Activated naive CD8-positive, alpha-beta T cell (primary cell): Measurements from ENCODE around the gene RCE1.
"Not testable (repeated sequence)": the region's sequence is repeated elsewhere in the genome, so short reads cannot be mapped to it uniquely, and the experiment has no call there.

ENCODE experiments used
- H3K27ac Mint-ChIP-seq: one replicate; pipeline ENCODE4 v1.8.0; 2021; ENCODE audit warnings: mixed read lengths
- H3K27me3 Mint-ChIP-seq: one replicate; pipeline ENCODE4 v1.8.0; 2021; ENCODE audit warnings: mixed read lengths
- H3K36me3 Mint-ChIP-seq: one replicate; pipeline ENCODE4 v1.8.0; 2021; ENCODE audit warnings: mixed read lengths
- H3K4me1 Mint-ChIP-seq: one replicate; pipeline ENCODE4 v1.8.0; 2021; ENCODE audit warnings: low read depth, mixed read lengths
- H3K4me3 Mint-ChIP-seq: one replicate; pipeline ENCODE4 v1.8.0; 2021; ENCODE audit warnings: mild to moderate bottlenecking, mixed read lengths
- H3K9me3 Mint-ChIP-seq: one replicate; pipeline ENCODE4 v1.8.0; 2021; ENCODE audit warnings: low read depth, mixed read lengths

The RCE1 gene, protein sequence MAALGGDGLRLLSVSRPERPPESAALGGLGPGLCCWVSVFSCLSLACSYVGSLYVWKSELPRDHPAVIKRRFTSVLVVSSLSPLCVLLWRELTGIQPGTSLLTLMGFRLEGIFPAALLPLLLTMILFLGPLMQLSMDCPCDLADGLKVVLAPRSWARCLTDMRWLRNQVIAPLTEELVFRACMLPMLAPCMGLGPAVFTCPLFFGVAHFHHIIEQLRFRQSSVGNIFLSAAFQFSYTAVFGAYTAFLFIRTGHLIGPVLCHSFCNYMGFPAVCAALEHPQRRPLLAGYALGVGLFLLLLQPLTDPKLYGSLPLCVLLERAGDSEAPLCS

DNA sequence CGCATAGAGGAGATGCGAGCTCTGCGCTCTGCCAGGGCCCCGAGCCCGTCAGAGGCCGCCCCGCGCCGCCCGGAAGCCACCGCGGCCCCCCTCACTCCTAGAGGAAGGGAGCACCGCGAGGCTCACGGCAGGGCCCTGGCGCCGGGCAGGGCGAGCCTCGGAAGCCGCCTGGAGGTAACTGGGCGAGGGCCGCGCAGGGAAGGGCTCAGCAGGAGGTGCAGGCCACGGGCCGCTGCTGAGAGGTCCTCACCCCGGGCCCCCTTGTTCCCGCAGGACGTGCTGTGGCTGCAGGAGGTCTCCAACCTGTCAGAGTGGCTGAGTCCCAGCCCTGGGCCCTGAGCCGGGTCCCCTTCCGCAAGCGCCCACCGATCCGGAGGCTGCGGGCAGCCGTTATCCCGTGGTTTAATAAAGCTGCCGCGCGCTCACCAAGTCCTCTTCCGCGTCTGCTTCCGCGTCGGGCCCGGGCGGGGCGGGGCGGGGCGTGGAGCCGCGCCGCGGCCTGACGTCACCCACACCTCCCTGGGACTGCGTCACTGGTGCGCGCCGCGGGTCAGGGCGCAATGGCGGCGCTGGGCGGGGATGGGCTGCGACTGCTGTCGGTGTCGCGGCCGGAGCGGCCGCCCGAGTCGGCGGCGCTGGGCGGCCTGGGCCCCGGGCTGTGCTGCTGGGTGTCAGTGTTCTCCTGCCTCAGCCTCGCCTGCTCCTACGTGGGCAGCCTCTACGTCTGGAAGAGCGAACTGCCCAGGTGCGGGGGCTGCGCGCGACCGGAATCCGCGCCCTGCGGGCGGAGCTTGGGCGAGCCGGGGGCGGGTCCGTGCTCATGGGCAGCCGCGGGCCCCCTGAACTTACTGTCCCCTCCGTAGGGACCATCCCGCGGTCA is at the start of gene RCE1:
Gene RCE1 (plus strand): TSS at position 546 of the 880 bp plus-strand sequence. CDS start 15 bp downstream, at position 561.
- no peaks in the 10 kb centered on the region for H3K9me3 Mint-ChIP-seq
- H3K27ac Mint-ChIP-seq = peak within 1 kb of the TSS; percentile 93
- H3K27me3 Mint-ChIP-seq = no peaks in the 10 kb centered on the region
- peaks cover 49% of the 10 kb centered on the region for H3K4me1 Mint-ChIP-seq
- H3K36me3 Mint-ChIP-seq = peaks cover 3% of the 10 kb centered on the region
- H3K4me3 Mint-ChIP-seq = peak within 1 kb of the TSS; percentile 96

DNA sequence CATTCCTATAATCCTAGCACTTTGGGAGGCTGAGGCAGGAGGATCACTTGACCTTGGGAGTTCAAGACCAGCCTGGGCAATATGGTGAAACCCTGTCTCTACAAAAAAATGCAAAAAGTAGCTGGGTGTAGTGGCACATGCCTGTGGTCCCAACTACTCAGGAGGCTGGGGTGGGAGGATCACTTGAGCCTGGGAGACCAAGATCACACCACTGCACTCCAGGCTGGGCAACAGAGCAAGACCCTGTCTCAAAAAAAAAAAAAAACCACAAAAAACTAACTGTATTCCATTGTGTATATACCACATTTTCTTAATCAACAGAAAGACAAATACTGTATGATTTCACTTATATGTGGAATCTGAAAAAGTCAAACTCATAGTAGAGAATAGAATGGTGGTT is 43.4 kb upstream of the RCE1 start:
- H3K36me3 Mint-ChIP-seq, H3K4me1 Mint-ChIP-seq, H3K9me3 Mint-ChIP-seq, H3K4me3 Mint-ChIP-seq, H3K27me3 Mint-ChIP-seq, H3K27ac Mint-ChIP-seq: not testable (repeated sequence)

DNA sequence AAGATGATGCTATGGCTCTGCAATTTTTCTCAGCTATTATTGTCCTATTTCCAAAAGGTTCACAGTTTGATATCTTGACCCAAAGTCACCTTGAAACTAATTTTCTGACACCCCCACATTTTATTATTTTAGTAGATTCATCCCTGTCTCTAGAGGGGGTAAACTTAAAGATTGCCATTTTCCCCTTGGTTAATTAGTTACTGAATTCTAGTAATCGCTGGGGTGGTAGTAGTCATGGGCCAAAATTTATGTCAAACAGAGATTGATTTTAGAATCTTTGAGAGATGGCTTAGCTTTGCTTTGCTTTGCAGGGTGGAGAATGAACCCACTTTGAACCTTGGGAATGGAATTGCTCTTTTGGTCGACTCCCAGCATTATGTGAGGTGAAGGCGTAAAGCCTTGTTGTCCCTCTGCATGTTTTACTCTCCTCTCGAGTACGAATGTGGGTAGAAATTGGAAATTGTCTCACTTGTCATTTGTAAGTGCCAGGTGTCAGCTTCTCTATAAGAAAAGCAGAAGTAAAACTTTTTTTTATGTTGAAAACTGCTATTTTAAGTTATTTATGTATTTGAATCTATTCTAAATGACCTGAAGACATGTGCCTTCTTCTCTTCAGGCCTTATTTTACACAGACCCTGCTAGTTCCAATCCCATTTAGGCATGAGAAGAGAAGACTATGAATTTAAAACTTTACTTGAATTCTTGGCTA is 42.4 kb upstream of the RCE1 start:
- Mint-ChIP-seq H3K27me3 (no peaks in the 10 kb centered on the region), H3K4me3 (no peak overlapping the region), H3K4me1 (no peaks in the 10 kb centered on the region), H3K27ac (no peak overlapping the region), H3K9me3 (no peaks in the 10 kb centered on the region), H3K36me3 (peaks cover 6% of the 10 kb centered on the region)

DNA sequence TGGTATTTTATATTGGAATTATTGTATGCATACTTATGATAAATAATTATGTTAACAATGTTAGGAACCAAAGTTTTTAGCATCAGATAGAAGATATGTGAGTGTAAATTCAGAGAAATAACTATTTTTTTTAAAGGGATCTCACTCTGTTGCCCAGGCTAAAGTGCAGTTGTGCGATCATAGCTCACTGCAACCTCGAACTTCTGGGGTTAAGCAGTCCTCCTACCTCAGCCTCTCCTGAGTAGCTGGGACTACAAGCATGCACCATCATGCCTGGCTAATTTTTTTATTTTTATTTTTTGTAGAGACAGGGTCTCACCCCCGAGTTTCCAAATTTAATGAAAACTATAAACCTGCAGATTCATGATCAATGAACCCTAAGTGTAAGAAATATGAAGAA is 33.6 kb upstream of the RCE1 start:
- H3K27ac Mint-ChIP-seq = no peak overlapping the region
- H3K27me3 Mint-ChIP-seq = no peaks in the 10 kb centered on the region
- H3K36me3 Mint-ChIP-seq = peaks cover 12% of the 10 kb centered on the region
- no peaks in the 10 kb centered on the region for H3K9me3 Mint-ChIP-seq
- H3K4me1 Mint-ChIP-seq = no peaks in the 10 kb centered on the region
- no peak overlapping the region for H3K4me3 Mint-ChIP-seq

DNA sequence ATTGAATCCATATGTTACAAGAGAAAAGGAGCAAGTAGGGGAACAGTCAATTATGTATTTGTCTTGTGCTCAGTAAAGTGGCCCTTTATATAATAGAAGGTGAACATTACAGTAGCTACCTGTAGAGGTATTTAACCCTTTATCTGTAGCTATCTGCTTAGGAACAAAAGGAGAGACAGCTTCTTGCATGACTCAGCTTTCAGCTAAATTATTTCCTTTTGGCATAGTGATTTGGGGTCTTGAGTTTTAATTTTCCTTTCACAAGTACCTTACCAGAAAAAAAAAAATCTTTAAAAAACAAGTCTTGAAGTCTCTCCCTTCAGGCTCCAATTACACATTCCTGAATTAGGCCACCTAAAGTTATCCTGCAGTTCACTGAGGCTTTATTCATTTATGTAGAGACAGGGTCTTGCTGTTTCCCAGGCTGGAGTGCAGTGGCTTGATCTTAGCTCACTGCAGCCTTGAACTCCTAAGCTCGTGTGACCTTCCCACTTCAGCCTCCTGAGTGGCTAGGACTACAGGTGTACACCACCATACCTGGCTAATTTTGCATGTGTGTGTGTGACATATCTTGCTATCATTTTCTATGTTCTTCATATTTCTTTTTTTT is 32.6 kb upstream of the RCE1 start:
- Mint-ChIP-seq H3K36me3 (peaks cover 12% of the 10 kb centered on the region), H3K27me3 (no peaks in the 10 kb centered on the region), H3K9me3 (no peaks in the 10 kb centered on the region), H3K4me1 (no peaks in the 10 kb centered on the region), H3K4me3 (no peak overlapping the region), H3K27ac (no peak overlapping the region)

DNA sequence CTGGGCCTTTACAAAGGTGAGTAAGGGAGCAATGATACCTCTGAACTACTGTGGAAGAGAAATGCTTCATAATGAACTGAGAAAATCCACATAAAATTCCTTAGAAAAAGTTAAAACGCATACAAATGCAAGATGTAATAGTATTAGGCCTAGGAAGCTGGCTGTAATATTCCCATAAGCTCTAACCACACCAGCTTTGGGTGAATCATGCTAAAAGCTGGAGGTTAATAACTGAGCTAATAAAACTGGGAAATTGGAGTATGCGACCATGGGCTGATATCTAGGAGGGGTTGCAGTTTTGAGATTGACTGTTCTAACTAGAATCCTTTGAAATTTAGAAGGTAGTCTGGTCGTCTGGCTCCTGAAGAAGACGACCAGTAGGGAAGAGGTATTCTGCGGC is 28.6 kb upstream of the RCE1 start:
- Mint-ChIP-seq H3K9me3 (no peaks in the 10 kb centered on the region), H3K36me3 (peaks cover 7% of the 10 kb centered on the region), H3K4me3 (no peak overlapping the region), H3K27ac (no peak overlapping the region), H3K4me1 (no peaks in the 10 kb centered on the region), H3K27me3 (no peaks in the 10 kb centered on the region)

DNA sequence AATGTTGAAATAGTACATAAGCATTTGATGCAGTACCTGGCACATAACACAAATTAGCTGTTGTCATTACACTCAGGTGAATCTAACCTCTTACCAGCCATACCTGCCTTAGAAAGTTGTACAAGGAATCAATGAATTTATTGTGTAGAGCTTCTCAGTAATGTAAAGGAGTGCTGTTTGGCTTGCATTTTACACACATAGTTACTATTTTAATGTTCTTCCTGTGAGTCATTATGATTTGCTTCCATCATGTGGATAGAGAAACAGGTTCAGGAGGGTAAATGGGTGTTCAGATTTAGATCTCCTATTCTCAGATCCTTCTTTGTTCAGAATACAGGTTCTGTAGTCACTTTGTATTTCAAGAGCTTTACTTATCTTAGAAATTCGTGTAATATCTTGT is 27.6 kb upstream of the RCE1 start:
- H3K27ac Mint-ChIP-seq = no peak overlapping the region
- no peaks in the 10 kb centered on the region for H3K4me1 Mint-ChIP-seq
- H3K9me3 Mint-ChIP-seq = no peaks in the 10 kb centered on the region
- H3K36me3 Mint-ChIP-seq = peaks cover 7% of the 10 kb centered on the region
- no peaks in the 10 kb centered on the region for H3K27me3 Mint-ChIP-seq
- H3K4me3 Mint-ChIP-seq = no peak overlapping the region

DNA sequence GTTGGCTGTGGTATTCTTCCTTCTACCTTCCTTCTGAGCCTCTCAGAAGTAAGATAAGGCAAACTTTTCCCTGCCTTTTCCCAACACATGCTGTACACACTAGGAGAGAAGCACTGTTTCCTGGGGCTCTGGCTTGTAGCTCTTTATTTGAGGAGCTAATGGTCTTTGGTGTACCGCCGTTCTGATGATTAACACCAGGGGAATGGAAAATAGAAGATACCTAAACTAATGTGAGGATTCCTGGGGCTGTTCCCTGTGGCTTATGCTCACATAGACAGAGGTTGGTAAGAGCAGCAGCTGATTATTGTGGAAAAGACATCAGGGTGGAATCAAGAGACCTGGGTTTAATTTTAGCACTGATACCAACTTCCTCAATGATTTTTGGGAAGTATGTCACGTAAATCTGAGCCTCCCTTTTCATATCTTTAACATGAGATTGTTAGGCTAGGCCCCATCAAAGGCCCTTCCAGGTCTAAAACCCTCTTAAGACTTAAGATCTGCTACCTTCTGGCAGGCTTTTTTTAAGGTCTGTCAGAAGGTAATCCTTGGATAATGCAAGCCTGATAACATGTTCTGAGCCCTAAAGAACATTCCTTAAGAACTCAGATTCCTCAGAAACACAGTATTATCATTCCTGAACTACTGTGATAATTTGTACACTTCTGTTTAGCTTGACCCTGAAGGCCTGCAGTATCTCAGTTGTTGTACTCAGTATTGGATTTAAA is 24.8 kb upstream of the RCE1 start:
- H3K4me1 Mint-ChIP-seq = no peaks in the 10 kb centered on the region
- no peaks in the 10 kb centered on the region for H3K27me3 Mint-ChIP-seq
- H3K4me3 Mint-ChIP-seq = no peak overlapping the region
- H3K9me3 Mint-ChIP-seq = no peaks in the 10 kb centered on the region
- peaks cover 2% of the 10 kb centered on the region for H3K36me3 Mint-ChIP-seq
- no peak overlapping the region for H3K27ac Mint-ChIP-seq

DNA sequence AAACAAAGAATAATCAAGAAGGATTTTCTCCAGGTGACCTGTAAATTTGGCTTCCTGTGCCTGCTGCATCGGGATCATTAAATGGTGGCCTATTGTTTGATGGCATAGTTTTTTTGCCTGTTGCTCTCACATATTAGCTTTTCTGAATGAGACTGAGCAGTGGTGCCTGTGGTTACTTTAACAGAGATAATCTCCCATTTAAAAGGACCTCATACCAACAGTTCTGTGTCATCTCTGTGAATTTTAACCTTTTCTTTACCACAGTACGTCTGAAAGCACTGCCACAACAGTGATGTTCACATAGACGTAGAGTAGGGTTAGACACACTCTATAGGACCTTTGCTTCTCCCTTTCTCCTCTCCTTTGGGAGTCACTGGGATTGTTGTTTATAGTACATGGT is 22.9 kb upstream of the RCE1 start:
- Mint-ChIP-seq H3K27ac (no peak overlapping the region), H3K9me3 (no peaks in the 10 kb centered on the region), H3K4me1 (no peaks in the 10 kb centered on the region), H3K4me3 (no peak overlapping the region), H3K27me3 (no peaks in the 10 kb centered on the region), H3K36me3 (no peaks in the 10 kb centered on the region)

DNA sequence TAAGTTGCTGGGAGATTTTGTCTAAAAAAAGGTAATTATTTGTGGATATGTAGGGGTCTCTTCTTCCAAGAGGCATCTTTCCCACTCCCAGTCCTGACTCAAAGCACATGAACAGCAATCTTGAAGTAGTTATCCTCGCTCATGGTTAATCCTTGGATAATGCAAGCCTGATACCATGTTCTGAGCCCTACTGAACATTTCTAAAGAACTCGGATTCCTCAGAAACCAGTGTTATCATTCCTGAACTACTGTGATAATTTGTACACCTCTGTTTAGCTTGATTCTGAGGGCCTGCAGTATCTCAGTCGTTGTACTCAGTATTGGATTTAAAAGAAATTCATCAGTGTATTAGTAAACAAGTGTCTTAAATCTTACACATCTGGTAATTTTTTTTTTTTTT is 22.3 kb upstream of the RCE1 start:
- Mint-ChIP-seq H3K27me3 (no peaks in the 10 kb centered on the region), H3K4me1 (no peaks in the 10 kb centered on the region), H3K27ac (no peak overlapping the region), H3K36me3 (no peaks in the 10 kb centered on the region), H3K9me3 (no peaks in the 10 kb centered on the region), H3K4me3 (no peak overlapping the region)

DNA sequence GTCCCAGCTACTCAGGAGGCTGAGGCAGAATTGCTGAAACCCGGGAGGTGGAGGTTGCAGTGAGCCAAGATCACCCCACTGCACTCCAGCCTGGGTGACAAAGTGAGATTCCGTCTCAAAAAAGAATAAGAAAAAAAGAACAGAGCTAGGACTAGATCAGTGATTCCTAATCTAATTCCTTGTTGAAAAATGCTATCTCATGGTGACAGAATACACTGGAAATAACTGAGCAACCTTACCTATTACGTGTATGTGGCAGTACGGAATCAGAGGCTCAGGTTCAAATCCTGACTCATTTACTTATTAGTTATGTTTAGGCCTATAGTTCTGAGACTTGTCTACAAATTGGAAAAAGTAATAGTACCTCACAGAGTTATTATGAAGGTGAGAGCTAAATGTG is 19.5 kb upstream of the RCE1 start:
- Mint-ChIP-seq H3K36me3 (peaks cover 2% of the 10 kb centered on the region), H3K4me1 (no peaks in the 10 kb centered on the region), H3K27ac (no peak overlapping the region), H3K27me3 (no peaks in the 10 kb centered on the region), H3K4me3 (no peak overlapping the region), H3K9me3 (no peaks in the 10 kb centered on the region)

DNA sequence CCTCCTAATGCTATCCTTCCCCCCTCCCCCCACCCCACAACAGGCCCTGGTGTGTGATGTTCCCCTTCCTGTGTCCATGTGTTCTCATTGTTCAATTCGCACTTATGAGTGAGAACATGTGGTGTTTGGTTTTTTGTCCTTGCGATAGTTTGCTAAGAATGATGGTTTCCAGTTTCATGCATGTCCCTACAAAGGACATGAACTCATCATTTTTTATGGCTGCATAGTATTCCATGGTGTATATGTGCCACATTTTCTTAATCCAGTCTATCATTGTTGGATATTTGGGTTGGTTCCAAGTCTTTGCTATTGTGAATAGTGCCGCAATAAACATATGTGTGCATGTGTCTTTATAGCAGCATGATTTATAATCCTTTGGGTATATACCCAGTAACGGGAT is 18.7 kb upstream of the RCE1 start:
- not testable (repeated sequence) for H3K4me3 Mint-ChIP-seq, H3K4me1 Mint-ChIP-seq, H3K36me3 Mint-ChIP-seq, H3K9me3 Mint-ChIP-seq, H3K27me3 Mint-ChIP-seq, H3K27ac Mint-ChIP-seq

DNA sequence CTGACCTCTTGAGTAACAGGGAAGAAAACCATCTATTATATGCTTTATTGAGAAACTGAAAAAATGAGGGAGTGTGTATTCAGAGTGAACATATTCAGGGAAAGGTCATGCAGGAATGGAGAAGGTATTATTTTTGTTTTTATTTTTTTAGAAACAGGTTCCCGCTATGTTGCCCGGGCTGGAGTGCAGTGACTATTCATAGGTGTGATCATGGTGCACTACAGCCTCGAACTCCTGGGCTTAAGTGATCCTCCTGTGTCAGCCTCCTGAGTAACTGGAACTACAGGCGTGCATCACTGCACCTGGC is 8.7 kb upstream of the RCE1 start:
- H3K27me3 Mint-ChIP-seq = no peaks in the 10 kb centered on the region
- no peaks in the 10 kb centered on the region for H3K36me3 Mint-ChIP-seq
- peak overlapping the region; percentile 66 for H3K27ac Mint-ChIP-seq
- peaks cover 12% of the 10 kb centered on the region for H3K4me1 Mint-ChIP-seq
- H3K9me3 Mint-ChIP-seq = no peaks in the 10 kb centered on the region
- no peak overlapping the region for H3K4me3 Mint-ChIP-seq

DNA sequence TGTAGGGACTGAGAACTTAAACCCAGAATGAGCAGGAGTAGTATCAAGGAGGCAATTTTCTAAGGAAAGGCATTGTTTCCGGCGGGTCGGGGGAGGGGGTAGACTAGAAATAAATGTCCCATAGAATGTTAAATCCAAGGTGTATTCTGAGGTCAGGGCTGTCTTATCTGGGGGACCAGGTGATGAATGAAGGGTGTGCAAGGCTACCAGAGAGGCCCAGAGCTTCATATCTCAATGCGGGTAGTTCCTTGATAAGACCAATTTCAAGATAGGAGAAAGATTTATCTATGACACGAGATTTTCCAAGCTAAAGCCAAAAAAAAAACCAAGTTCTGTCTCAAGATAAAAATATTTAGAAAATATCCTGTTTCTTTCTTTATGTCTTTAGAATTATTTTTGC is 8.3 kb upstream of the RCE1 start:
- H3K27ac Mint-ChIP-seq = no peak overlapping the region
- H3K9me3 Mint-ChIP-seq = no peaks in the 10 kb centered on the region
- no peaks in the 10 kb centered on the region for H3K36me3 Mint-ChIP-seq
- H3K4me1 Mint-ChIP-seq = peaks cover 17% of the 10 kb centered on the region
- no peaks in the 10 kb centered on the region for H3K27me3 Mint-ChIP-seq
- no peak overlapping the region for H3K4me3 Mint-ChIP-seq
